HG02642 (cell line): ENCODE results near the gene GDPGP1.
A peak's percentile ranks its signal among the peaks of the same experiment; 100 is the strongest.

Experiments
- ATAC-seq: cut with Tn5 transposase; IDR thresholded peaks from one replicate; pipeline ENCODE4 v1.9.1; 2021; ENCODE audit warnings: mild to moderate bottlenecking; ENCODE audit not compliant: unreplicated experiment, poor library complexity

GDPGP1 gene

GRCh38 chr15:90225047-90225446 lies 9.0 kb upstream of the GDPGP1 start:
- no peak for ATAC-seq

DNA sequence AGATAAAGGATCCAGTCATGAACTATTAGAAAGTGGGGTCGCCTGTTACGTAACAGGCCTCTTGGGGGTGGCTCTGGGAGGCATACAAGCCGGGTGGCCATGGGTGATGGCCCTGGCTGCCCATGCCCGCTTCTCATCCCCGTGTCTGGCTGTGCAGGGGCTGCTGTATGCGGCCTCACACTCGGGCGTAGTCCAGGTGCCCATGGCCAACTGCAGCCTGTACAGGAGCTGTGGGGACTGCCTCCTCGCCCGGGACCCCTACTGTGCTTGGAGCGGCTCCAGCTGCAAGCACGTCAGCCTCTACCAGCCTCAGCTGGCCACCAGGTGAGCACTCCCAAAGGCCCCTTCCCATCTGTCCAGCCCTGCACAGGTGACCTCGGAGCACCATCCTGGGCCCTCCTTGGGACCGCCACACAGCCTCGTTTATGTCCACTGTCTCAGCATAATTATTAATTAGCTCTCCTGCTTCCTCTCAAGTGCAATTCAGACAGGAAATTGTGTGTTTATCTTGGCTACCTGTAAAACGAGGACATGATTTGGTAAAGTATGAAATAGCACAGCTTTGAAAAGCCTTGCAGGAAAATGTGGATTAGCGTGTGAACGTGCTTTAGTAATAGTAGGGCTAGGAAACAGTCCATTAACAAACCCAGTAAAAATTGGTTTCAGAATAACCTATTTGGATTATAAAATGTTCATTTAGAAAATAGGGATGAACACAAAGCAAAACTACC lies 8.3 kb upstream of the GDPGP1 start:
- no peak for ATAC-seq

GRCh38 chr15:90227336-90227735 lies 6.7 kb upstream of the GDPGP1 start:
- ATAC-seq: no peak

- ATAC-seq: no peak
Measured at GRCh38 chr15:90227816-90228772, 5.9 kb upstream of the GDPGP1 start.

DNA sequence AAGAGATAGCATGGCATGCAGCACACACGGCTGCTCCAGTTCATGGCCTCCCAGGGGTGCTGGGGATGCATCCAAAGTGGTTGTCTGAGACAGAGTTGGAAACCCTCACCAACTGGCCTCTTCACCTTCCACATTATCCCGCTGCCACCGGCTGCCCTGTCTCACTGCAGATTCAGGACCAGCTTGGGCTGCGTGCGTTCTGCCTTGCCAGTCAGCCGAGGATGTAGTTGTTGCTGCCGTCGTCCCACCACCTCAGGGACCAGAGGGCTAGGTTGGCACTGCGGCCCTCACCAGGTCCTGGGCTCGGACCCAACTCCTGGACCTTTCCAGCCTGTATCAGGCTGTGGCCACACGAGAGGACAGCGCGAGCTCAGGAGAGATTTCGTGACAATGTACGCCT lies 5.0 kb upstream of the GDPGP1 start:
- no peak for ATAC-seq

DNA sequence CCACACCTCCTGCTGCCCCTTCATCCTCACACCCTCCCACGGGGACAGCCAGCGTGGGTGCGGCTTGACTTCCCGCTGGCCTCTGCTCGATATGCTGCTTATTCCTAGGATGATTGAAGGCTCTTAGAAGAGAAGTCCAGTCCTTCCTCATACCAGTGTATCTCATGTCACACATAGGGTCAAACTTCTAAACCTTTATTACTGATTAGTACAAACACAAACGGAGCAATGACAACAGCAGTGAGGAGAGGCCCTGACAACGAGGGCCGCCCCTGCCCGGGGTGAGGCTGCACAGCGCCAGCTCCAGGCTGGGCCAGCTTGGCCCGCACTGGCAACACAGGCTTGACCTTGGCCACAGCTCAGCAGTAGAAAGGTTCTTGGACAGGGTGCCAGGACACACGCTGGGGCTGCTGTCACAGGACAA lies 3.9 kb upstream of the GDPGP1 start:
- no peak for ATAC-seq

- ATAC-seq: no peak
Measured at GRCh38 chr15:90230610-90231009, 3.4 kb upstream of the GDPGP1 start.

- no peak for ATAC-seq
Measured at GRCh38 chr15:90231028-90232017, 2.7 kb upstream of the GDPGP1 start.

GRCh38 chr15:90232196-90232595 lies 1.8 kb upstream of the GDPGP1 start:
- ATAC-seq: no peak

DNA sequence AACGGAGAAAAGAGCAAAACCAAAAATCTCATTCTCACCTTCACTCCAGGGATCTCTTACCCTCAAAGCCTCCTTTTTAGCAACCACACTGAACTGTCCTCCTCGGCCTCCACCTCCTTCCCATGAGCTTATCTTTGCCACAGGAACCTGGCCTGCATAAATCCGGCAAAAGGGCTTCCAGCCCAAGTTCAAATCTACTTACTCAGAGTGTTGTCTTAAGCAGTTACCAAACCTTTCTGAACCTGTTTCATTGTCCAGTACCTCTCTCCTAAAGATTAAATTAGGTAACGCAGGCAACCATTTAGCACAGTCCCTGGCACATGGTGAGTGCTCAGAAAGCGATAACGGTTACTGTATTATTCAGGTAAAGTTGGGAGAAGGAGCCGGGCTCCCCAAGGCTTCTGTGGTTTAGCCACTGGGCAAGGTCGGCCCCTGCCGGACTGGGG lies 1.0 kb upstream of the GDPGP1 start:
- ATAC-seq: no peak

DNA sequence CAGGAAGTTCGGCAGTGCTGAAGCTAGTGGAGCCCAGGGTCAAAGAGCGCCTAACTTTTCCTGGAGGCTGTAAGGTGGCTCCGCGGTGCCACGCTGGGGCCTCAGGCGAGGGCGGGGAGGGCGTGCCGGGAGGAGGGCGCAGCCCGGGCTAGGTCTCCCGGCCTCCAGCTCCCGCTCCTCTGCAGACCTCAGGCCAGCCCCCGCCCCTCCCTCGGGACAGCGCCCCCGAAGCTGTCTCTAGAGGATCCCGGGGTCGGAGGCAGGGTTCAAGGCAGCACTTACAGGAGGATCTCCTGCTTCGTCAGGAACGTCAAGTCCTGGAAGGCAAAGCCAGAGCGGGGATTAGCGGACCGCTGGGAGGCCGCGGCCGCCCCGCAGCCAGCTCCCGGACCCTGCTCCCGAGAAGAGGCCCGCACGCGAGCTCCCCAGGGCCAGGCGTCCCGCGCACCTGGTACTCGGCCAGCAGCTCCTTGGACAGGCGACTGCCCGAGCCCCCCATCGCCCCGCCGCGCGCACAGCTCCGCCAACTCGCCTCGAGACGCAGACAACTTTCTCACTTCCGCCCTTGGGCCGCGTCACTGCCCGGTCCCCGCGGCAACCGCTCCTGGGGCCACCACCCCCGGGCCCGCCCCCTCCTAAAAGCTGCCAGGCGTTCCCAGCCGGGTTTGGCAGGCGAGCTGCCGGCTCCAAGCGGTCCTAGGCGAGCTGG lies 468 bp upstream of the GDPGP1 start, which contains the start of gene CIB1:
Gene CIB1 (minus strand): TSS at position 555 of the 709 bp plus-strand sequence. CDS start 56 bp downstream, at position 499.
- ATAC-seq: peak; percentile 93

DNA sequence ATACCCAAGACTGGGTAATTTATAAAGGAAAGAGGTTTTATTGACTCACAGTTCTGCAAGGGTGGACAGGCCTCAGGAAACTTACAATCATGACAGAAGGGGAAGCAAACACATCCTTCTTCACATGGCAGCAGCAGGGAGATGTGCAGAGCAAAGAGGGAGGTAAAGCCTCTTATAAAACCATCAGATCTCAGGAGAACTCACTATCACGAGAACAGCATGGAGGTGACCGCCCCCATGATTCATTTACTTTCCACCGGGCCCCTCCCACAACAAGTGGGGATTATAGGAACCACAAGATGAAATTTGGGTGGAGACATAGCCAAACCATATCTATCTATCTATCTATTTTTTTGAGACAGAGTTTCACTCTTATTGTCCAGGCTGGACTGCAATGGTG lies 5.4 kb downstream of the GDPGP1 start:
- no peak for ATAC-seq

GRCh38 chr15:90240856-90241255 lies 6.8 kb downstream of the GDPGP1 start:
- no peak for ATAC-seq

GRCh38 chr15:90241343-90242192 lies 7.6 kb downstream of the GDPGP1 start:
- no peak for ATAC-seq

- ATAC-seq: no peak
Measured at GRCh38 chr15:90243943-90244639, 10.1 kb downstream of the GDPGP1 start.

GRCh38 chr15:90248789-90249202 lies 14.8 kb downstream of the GDPGP1 start:
- no peak for ATAC-seq

GRCh38 chr15:90249203-90249863 lies 15.3 kb downstream of the GDPGP1 start, which contains the start of gene TTLL13:
TSS of gene TTLL13 (plus strand) at chr15:90249556. CDS start at chr15:90250631, 1,075 bp downstream.
- peak; percentile 80 for ATAC-seq
